GM18870 (cell line): Measurements from ENCODE around the gene SACS.
"Not testable (repeated sequence)": the region's sequence is repeated elsewhere in the genome, so short reads cannot be mapped to it uniquely, and the experiment has no call there.

Experiments
- ATAC-seq: cut with Tn5 transposase; IDR thresholded peaks from one replicate; pipeline ENCODE4 v1.9.1; 2021; ENCODE audit warnings: moderate library complexity; ENCODE audit not compliant: unreplicated experiment

The SACS gene

GRCh38 chr13:23455401-23456185 is 22.1 kb upstream of the SACS start:
- ATAC-seq: no peak

GRCh38 chr13:23453132-23453531 is 19.6 kb upstream of the SACS start:
- ATAC-seq: no peak

- no peak for ATAC-seq
Observed at GRCh38 chr13:23450340-23451046, 17.0 kb upstream of the SACS start.

- ATAC-seq: no peak
Observed at GRCh38 chr13:23449398-23450162, 16.1 kb upstream of the SACS start.

- no peak for ATAC-seq
Observed at GRCh38 chr13:23447927-23448326, 14.4 kb upstream of the SACS start.

GRCh38 chr13:23445794-23446193 is 12.3 kb upstream of the SACS start:
- ATAC-seq: no peak

GRCh38 chr13:23443878-23444277 is 10.4 kb upstream of the SACS start:
- ATAC-seq: no peak

GRCh38 chr13:23443110-23443509 is 9.6 kb upstream of the SACS start:
- no peak for ATAC-seq

GRCh38 chr13:23440821-23441618 is 7.5 kb upstream of the SACS start:
- ATAC-seq: no peak

GRCh38 chr13:23440324-23440723 is 6.8 kb upstream of the SACS start:
- ATAC-seq: not testable (repeated sequence)

- ATAC-seq: no peak
Observed at GRCh38 chr13:23437916-23438315, 4.4 kb upstream of the SACS start.

- no peak for ATAC-seq
Observed at GRCh38 chr13:23436680-23437079, 3.2 kb upstream of the SACS start.

GRCh38 chr13:23434491-23434890 is 989 bp upstream of the SACS start:
- ATAC-seq: no peak

- no peak for ATAC-seq
Observed at GRCh38 chr13:23432626-23433025, 876 bp downstream of the SACS start.

GRCh38 chr13:23430664-23431063 is 2.8 kb downstream of the SACS start:
- no peak for ATAC-seq

GRCh38 chr13:23427881-23428528 is 5.5 kb downstream of the SACS start:
- ATAC-seq: no peak

GRCh38 chr13:23427342-23427843 is 6.1 kb downstream of the SACS start:
- no peak for ATAC-seq

- ATAC-seq: no peak
Observed at GRCh38 chr13:23421596-23421995, 11.9 kb downstream of the SACS start.

- ATAC-seq: no peak
Observed at GRCh38 chr13:23418776-23419683, 14.5 kb downstream of the SACS start.
